K562 (cell line): ENCODE results near the gene SMG1. TPM values are rescaled to one million over a fixed set of nuclear protein-coding genes. Genes with fewer than 3 reads are reported as not detected.
"Not testable (repeated sequence)": the region's sequence is repeated elsewhere in the genome, so short reads cannot be mapped to it uniquely, and the experiment has no call there.

ENCODE experiments used
- ATAC-seq: fragments of 200-7000 bp; cut with Tn5 transposase; 3 replicates; pipeline ENCODE4 v1.9.1; 2020; ENCODE audit warnings: moderate library complexity
- BruUV-seq: library from RNA; stranded (reverse); fragments of 400-500 nt; replicated peaks from 2 replicates; lab custom pipeline; 2021; lab: Mats Ljungman, UMichigan
- CTCF ChIA-PET: fragments of 300-600 bp; formaldehyde crosslinking; extraction: SDS; loops from one replicate; lab custom pipeline; 2021; ENCODE audit warnings: low intra/inter-chr PET ratio; lab: Yijun Ruan, JAX
- POLR2A ChIA-PET: fragments of 300-600, 350-650 bp; sonication (Branson Sonifier 250); formaldehyde crosslinking; extraction: SDS; loops from one replicate; lab custom pipeline; 2021; ENCODE audit warnings: antibody characterized with exemption, inconsistent platforms; lab: Yijun Ruan, JAX
- DNase-seq, 4 experiments: peaks; one replicate each; pipeline versions ENCODE4 v3.0.0 to v3.0.0-alpha.2; 2011 to 2018; ENCODE audit warnings: low spot score in 3 of 4, mixed read lengths in 3 of 4; ENCODE audit errors: extremely low read depth in 1 of 4
- FAIRE-seq: peaks from 2 replicates; lab custom pipeline; 2011; peaks lifted over from hg19 to GRCh38; lab: Jason Lieb, UNC
- H2AFZ ChIP-seq: 2 replicates; pipeline ENCODE4 v1.6.0; 2011; ENCODE audit warnings: low read depth, low read length, control low read depth, inconsistent platforms
- H3K27ac ChIP-seq: fragments of 200-600 bp; 3 replicates; pipeline ENCODE4 v1.8.0; 2011; ENCODE audit warnings: low read depth, mild to moderate bottlenecking, control low read depth, inconsistent platforms, low read length, moderate library complexity, mixed read lengths; ENCODE audit errors: extremely low read depth
- H3K27me3 ChIP-seq, 2 experiments: fragments of 300-600 bp in 1 of 2; 2 replicates in 1 of 2; 3 replicates in 1 of 2; pipeline versions ENCODE4 v1.6.0 to v1.8.0; 2011; ENCODE audit warnings: inconsistent platforms in 2 of 2, low read length in 2 of 2, mild to moderate bottlenecking in 1 of 2, mixed read lengths in 1 of 2, moderate library complexity in 1 of 2; ENCODE audit not compliant: control insufficient read depth in 2 of 2, insufficient read depth in 2 of 2
- H3K36me3 ChIP-seq: fragments of 300-600 bp; 3 replicates; pipeline ENCODE4 v1.8.0; 2011; ENCODE audit warnings: mild to moderate bottlenecking, low read length, inconsistent platforms; ENCODE audit not compliant: control insufficient read depth, insufficient read depth
- H3K4me1 ChIP-seq, 2 experiments: fragments of 200-600 bp in 1 of 2; replicated peaks in 1 of 2; 2 replicates in 1 of 2; 3 replicates in 1 of 2; pipeline versions ENCODE4 v1.5.1 to v1.8.0; 2011; ENCODE audit warnings: inconsistent platforms in 2 of 2, low read length in 2 of 2, mild to moderate bottlenecking in 1 of 2, mixed read lengths in 1 of 2, moderate library complexity in 1 of 2; ENCODE audit not compliant: control insufficient read depth in 2 of 2, insufficient read depth in 2 of 2
- H3K4me2 ChIP-seq: 2 replicates; pipeline ENCODE4 v1.6.1; 2011; ENCODE audit warnings: low read length, control low read depth, inconsistent platforms, mixed read lengths; ENCODE audit not compliant: insufficient read depth
- H3K4me3 ChIP-seq: fragments of 200-600 bp; sonication (generic), shearing (Covaris generic); 2 replicates; pipeline ENCODE4 v1.5.1; 2016; ENCODE audit warnings: control low read depth, inconsistent platforms
- H3K79me2 ChIP-seq: fragments of 200-600 bp; 3 replicates; pipeline ENCODE4 v1.8.0; 2011; ENCODE audit warnings: low read length, inconsistent platforms; ENCODE audit not compliant: control insufficient read depth, insufficient read depth
- H3K9ac ChIP-seq, 2 experiments: 2 replicates each; pipeline versions ENCODE4 v1.6.0 to v1.6.1; 2011; ENCODE audit warnings: low read depth in 2 of 2, low read length in 2 of 2, control low read depth in 1 of 2, inconsistent platforms in 1 of 2, mild to moderate bottlenecking in 1 of 2, mixed read lengths in 1 of 2; ENCODE audit not compliant: insufficient read depth in 1 of 2
- H3K9me1 ChIP-seq: one replicate; pipeline ENCODE4 v1.6.0; 2011; ENCODE audit warnings: inconsistent platforms, mild to moderate bottlenecking, low read length, moderate library complexity; ENCODE audit not compliant: control insufficient read depth, insufficient read depth
- H3K9me3 ChIP-seq: replicated peaks from 2 replicates; pipeline ENCODE4 v1.5.1; 2011; ENCODE audit warnings: low read depth, low read length, inconsistent platforms; ENCODE audit not compliant: control insufficient read depth, insufficient read depth
- H4K20me1 ChIP-seq: replicated peaks from 2 replicates; pipeline ENCODE4 v1.6.1; 2011; ENCODE audit warnings: low read length, inconsistent platforms, mixed read lengths; ENCODE audit not compliant: control insufficient read depth, insufficient read depth
- C11orf30 ChIP-seq: fragments of 450-650 bp; IDR thresholded peaks from 2 replicates; pipeline ENCODE4 v1.6.1; 2016; ENCODE audit warnings: low read depth, mild to moderate bottlenecking
- MAFF ChIP-seq: IDR thresholded peaks from 2 replicates; pipeline ENCODE4 v1.6.1; 2012; ENCODE audit warnings: low read length, improper control_type of control experiment
- MAFK ChIP-seq: IDR thresholded peaks from 2 replicates; pipeline ENCODE4 v1.6.1; 2011; ENCODE audit warnings: low read length, improper control_type of control experiment
- ZNF316 ChIP-seq: fragments of 450-650 bp; IDR thresholded peaks from 2 replicates; pipeline ENCODE4 v1.6.1; 2016
- WGBS: fragments of 100-300 bp; shearing (Covaris generic); methylation state at CpG from one replicate; pipeline ENCODE4 v1.1.6; 2016; ENCODE audit warnings: low coverage, mixed read lengths; ENCODE audit not compliant: insufficient coverage; ENCODE audit errors: missing lambda C conversion rate; 5-methylcytosine and 5-hydroxymethylcytosine counted together
- in situ Hi-C: fragments of 300-500 bp; cut with MboI; formaldehyde crosslinking; loops from 4 replicates; pipeline ENCODE4 v1.15.0; 2018; ENCODE audit warnings: inconsistent platforms, mixed read lengths
- intact Hi-C: fragments of 100-400 bp; cut with micrococcal nuclease; formaldehyde crosslinking; loops from 2 replicates; pipeline ENCODE4 v1.14.2; 2022
- polyA plus RNA-seq, 8 experiments: library from polyadenylated mRNA; depleted of rRNA in 4 of 8; stranded (reverse) in 5 of 8; unstranded in 3 of 8; fragments of >200 nt; fragmentation: Nextera tagmentation in 2 of 8; fragmentation: Illumina TruSeq in 1 of 8; extraction: Ambion mirVana in 2 of 8; extraction: Trizol in 1 of 8; gene quantifications; 2 replicates each; pipeline versions ENCODE4 v1.2.1 to v1.2.3, GENCODE V29; 2011 to 2014; ENCODE audit warnings: inconsistent platforms in 1 of 8, missing spikeins in 1 of 8
- total RNA-seq, 7 experiments: library from RNA; depleted of rRNA in 6 of 7; stranded (reverse); fragments of >200 nt in 6 of 7; fragmentation: Illumina TruSeq in 2 of 7; extraction: Trizol in 2 of 7; gene quantifications; 2 replicates each; pipeline versions ENCODE4 v1.2.1 to v1.2.3, GENCODE V29; 2011 to 2021; ENCODE audit warnings: low replicate concordance in 1 of 7

The SMG1 gene
- total and polyA plus RNA-seq, 9 of the 15 experiments (the other 6 are each of a cell fraction or from before 2014, with no cell fraction given), result 3.4 to 54.8 (median 32.0) TPM

DNA sequence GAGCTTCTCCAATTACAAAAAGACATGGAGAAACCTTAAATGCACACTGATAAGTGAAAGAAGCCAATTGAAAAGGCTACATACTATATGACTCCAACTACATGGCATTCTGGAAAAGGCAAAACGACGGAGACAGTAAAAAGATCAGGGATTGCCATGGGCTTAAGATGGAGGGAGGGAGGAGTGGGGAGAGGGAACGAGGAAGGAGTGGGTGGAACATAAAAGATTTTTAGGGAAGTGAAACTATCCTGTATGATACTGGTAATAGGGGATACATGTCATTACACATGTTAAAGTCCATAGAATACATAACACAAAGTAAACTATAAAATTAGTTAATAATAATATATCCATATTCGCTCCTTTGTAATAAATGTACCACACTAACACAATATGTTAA, 48.9 kb downstream of the SMG1 start:
- POLR2A ChIA-PET, FAIRE-seq, H3K4me2 ChIP-seq, H3K9ac ChIP-seq, H3K9me3 ChIP-seq, in situ Hi-C loops, H4K20me1 ChIP-seq, H3K4me1 ChIP-seq, H3K79me2 ChIP-seq, H3K9me1 ChIP-seq, intact Hi-C loops, ATAC-seq, H3K4me3 ChIP-seq, CTCF ChIA-PET, BruUV-seq, H2AFZ ChIP-seq, H3K27ac ChIP-seq, H3K27me3 ChIP-seq, DNase-seq: not testable (repeated sequence)
- WGBS, result 93% methylated on average over 4 of the region's 4 CpGs
- H3K36me3 ChIP-seq, result peaks cover 36% of the 10 kb centered on the region; the same call in 2 of the 3 replicates

DNA sequence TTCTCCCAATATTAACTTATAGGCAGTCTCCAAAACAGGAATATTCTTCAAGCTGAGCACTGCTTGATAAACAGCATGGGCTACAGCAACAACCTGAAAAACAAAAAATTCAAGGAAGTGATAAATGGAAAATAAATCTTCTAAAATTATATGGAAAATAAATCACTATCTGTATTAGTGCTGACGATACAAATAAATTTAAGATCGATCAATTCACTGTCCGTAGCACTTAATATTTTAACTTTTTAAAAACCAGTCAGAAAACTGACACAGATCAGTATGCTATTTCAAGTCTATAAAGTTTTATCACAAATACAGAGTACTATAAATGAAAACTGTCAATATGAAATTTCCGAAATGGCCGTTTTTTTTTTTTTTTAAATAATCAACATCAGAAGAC, 49.9 kb downstream of the SMG1 start:
- H3K9me3 ChIP-seq, FAIRE-seq, H3K4me3 ChIP-seq, H3K27ac ChIP-seq, CTCF ChIA-PET, H3K79me2 ChIP-seq, H2AFZ ChIP-seq, intact Hi-C loops, H3K4me2 ChIP-seq, H3K9me1 ChIP-seq, ATAC-seq, H3K4me1 ChIP-seq, H3K9ac ChIP-seq, in situ Hi-C loops, POLR2A ChIA-PET, BruUV-seq, DNase-seq, H3K27me3 ChIP-seq, H4K20me1 ChIP-seq: not testable (repeated sequence)
- WGBS, result 95% methylated on average over 5 of the region's 5 CpGs
- peak; percentile 29; the same call in 1 of the 2 replicates for TF ChIP-seq MAFK
- TF ChIP-seq MAFF, result 0 out of 2 replicates have a peak, but pooled peaks have one; percentile 19
- peak; percentile 56 for TF ChIP-seq C11orf30
- peak; percentile 76 for TF ChIP-seq ZNF316
- peaks cover 31% of the 10 kb centered on the region; the same call in 1 of the 3 replicates for H3K36me3 ChIP-seq
